SK-N-SH (cell line): ENCODE measurements around the gene FAM181A.

Experiments used
- CTCF ChIP-seq: fragments of 200-600 bp; sonication (generic); IDR thresholded peaks from 2 replicates; pipeline ENCODE4 v1.6.1; 2017; ENCODE audit warnings: antibody characterized with exemption, mild to moderate bottlenecking, moderate library complexity
- EP300 ChIP-seq, 2 experiments: IDR thresholded peaks; 2 replicates each; pipeline versions ENCODE4 v1.4.0 to v1.6.1; 2012; ENCODE audit warnings: borderline replicate concordance in 1 of 2, low read depth in 1 of 2, low read length in 1 of 2
- EZH2phosphoT487 ChIP-seq: fragments of 200-600 bp; sonication (generic); IDR thresholded peaks from 2 replicates; pipeline ENCODE4 v1.6.1; 2017; ENCODE audit warnings: low read depth, mixed run types, mild to moderate bottlenecking, antibody characterized with exemption, moderate library complexity, borderline replicate concordance
- JUND ChIP-seq: IDR thresholded peaks from 2 replicates; pipeline ENCODE4 v1.4.0; 2012
- MEF2A ChIP-seq: IDR thresholded peaks from 2 replicates; pipeline ENCODE4 v1.4.0; 2012; ENCODE audit warnings: low read depth, borderline replicate concordance
- NFIC ChIP-seq: IDR thresholded peaks from 2 replicates; pipeline ENCODE4 v1.4.0; 2012; ENCODE audit warnings: borderline replicate concordance
- PBX3 ChIP-seq: IDR thresholded peaks from 2 replicates; pipeline ENCODE4; 2012
- POLR2AphosphoS5 ChIP-seq: IDR thresholded peaks from 2 replicates; pipeline ENCODE4 v1.6.1; 2012; ENCODE audit warnings: low read depth, low read length
- RFX5 ChIP-seq: IDR thresholded peaks from 2 replicates; pipeline ENCODE4 v1.6.1; 2012; ENCODE audit warnings: mild to moderate bottlenecking, improper control_type of control experiment, low read length
- TF ChIP-seq, protein P1 (sequence below): IDR thresholded peaks from 2 replicates; pipeline ENCODE4 v1.6.1; 2012; ENCODE audit warnings: mild to moderate bottlenecking, low read depth, low read length, moderate library complexity
- TF ChIP-seq, protein P2 (sequence below): IDR thresholded peaks from 2 replicates; pipeline ENCODE4 v1.4.0; 2012; ENCODE audit warnings: low read depth, borderline replicate concordance

- no peak for TF ChIP-seq POLR2AphosphoS5
- no peak for TF ChIP-seq CTCF
- TF ChIP-seq NFIC = no peak
- TF ChIP-seq EZH2phosphoT487 = no peak
- no peak for TF ChIP-seq MEF2A
- no peak for TF ChIP-seq EP300 (IDR thresholded peaks at IDR 0.05; ENCODE audit: borderline replicate concordance in 1 of 2, low read depth in 1 of 2, low read length in 1 of 2)
- TF ChIP-seq RFX5 = no peak
- TF ChIP-seq JUND = no peak
- TF ChIP-seq PBX3 = no peak
- TF ChIP-seq, protein P1, sequence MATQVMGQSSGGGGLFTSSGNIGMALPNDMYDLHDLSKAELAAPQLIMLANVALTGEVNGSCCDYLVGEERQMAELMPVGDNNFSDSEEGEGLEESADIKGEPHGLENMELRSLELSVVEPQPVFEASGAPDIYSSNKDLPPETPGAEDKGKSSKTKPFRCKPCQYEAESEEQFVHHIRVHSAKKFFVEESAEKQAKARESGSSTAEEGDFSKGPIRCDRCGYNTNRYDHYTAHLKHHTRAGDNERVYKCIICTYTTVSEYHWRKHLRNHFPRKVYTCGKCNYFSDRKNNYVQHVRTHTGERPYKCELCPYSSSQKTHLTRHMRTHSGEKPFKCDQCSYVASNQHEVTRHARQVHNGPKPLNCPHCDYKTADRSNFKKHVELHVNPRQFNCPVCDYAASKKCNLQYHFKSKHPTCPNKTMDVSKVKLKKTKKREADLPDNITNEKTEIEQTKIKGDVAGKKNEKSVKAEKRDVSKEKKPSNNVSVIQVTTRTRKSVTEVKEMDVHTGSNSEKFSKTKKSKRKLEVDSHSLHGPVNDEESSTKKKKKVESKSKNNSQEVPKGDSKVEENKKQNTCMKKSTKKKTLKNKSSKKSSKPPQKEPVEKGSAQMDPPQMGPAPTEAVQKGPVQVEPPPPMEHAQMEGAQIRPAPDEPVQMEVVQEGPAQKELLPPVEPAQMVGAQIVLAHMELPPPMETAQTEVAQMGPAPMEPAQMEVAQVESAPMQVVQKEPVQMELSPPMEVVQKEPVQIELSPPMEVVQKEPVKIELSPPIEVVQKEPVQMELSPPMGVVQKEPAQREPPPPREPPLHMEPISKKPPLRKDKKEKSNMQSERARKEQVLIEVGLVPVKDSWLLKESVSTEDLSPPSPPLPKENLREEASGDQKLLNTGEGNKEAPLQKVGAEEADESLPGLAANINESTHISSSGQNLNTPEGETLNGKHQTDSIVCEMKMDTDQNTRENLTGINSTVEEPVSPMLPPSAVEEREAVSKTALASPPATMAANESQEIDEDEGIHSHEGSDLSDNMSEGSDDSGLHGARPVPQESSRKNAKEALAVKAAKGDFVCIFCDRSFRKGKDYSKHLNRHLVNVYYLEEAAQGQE = no peak
- TF ChIP-seq, protein P2, sequence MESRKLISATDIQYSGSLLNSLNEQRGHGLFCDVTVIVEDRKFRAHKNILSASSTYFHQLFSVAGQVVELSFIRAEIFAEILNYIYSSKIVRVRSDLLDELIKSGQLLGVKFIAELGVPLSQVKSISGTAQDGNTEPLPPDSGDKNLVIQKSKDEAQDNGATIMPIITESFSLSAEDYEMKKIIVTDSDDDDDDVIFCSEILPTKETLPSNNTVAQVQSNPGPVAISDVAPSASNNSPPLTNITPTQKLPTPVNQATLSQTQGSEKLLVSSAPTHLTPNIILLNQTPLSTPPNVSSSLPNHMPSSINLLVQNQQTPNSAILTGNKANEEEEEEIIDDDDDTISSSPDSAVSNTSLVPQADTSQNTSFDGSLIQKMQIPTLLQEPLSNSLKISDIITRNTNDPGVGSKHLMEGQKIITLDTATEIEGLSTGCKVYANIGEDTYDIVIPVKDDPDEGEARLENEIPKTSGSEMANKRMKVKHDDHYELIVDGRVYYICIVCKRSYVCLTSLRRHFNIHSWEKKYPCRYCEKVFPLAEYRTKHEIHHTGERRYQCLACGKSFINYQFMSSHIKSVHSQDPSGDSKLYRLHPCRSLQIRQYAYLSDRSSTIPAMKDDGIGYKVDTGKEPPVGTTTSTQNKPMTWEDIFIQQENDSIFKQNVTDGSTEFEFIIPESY = no peak
These were observed 38.1 kb upstream of the FAM181A start for GRCh38 chr14:93888995-93889394.
